B cell (primary cell): Measurements from ENCODE around the gene PRTFDC1.

Experiments used
- CTCF ChIP-seq: fragments of 200-600 bp; IDR thresholded peaks from one replicate; pipeline ENCODE4 v1.8.0; 2022; ENCODE audit warnings: antibody characterized with exemption, mild to moderate bottlenecking
- EZH2 ChIP-seq: IDR thresholded peaks from 2 replicates; pipeline ENCODE4 v1.6.1; 2012; ENCODE audit warnings: borderline replicate concordance, low read depth, mild to moderate bottlenecking, moderate library complexity, low read length; ENCODE audit not compliant: insufficient read depth, poor library complexity, severe bottlenecking

GRCh38 chr10:24916365-24916764, 36.0 kb downstream of the PRTFDC1 start:
- TF ChIP-seq EZH2 (no peak), CTCF (no peak)
